ENCODE measurements around the gene ACVR2A.

Gene ACVR2A

DNA sequence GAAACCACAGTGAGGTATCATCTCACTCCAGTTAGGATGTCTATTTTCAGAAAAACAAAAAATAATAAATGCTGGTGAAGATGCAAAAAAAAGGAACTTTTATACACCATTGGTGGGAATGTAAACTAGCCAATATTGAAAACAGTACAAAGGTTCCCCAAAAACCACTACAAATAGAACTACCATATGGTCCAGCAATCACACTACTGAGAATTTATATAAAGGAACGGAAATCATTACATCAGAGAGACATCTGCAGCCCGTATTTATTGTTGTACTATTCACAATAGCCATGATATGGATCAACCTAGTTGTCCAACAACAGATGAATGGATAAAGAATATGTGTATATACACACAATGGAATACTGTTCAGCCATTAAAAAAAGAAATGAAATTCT is 123.7 kb downstream of the ACVR2A start:
- Histone ChIP-seq H3K4me2 (ENCODE audit: low read length) (no peak overlapping the region), H2AFZ (ENCODE audit: low read depth, low read length) (no peak overlapping the region), H3K9me3 (ENCODE audit: insufficient read depth, low read length) (no peaks in the 10 kb centered on the region), H3K4me1 (ENCODE audit: low read length) (no peaks in the 10 kb centered on the region), H3K9ac (ENCODE audit: low read length) (no peak overlapping the region), H4K20me1 (ENCODE audit: insufficient read depth, low read length) (no peaks in the 10 kb centered on the region), H3K27me3 (ENCODE audit: low read depth, low read length) (no peaks in the 10 kb centered on the region), H3K27ac (ENCODE audit: low read length) (no peak overlapping the region), H3K4me3 (ENCODE audit: low read length) (no peak overlapping the region), H3K79me2 (ENCODE audit: low read length) (no peaks in the 10 kb centered on the region), H3K36me3 (replicated peaks; ENCODE audit: low read depth, low read length) (peaks cover 31% of the 10 kb centered on the region)
- TF ChIP-seq EZH2phosphoT487 (IDR thresholded peaks at IDR 0.05; ENCODE audit: low read depth): no peak
- TF ChIP-seq, protein P1, sequence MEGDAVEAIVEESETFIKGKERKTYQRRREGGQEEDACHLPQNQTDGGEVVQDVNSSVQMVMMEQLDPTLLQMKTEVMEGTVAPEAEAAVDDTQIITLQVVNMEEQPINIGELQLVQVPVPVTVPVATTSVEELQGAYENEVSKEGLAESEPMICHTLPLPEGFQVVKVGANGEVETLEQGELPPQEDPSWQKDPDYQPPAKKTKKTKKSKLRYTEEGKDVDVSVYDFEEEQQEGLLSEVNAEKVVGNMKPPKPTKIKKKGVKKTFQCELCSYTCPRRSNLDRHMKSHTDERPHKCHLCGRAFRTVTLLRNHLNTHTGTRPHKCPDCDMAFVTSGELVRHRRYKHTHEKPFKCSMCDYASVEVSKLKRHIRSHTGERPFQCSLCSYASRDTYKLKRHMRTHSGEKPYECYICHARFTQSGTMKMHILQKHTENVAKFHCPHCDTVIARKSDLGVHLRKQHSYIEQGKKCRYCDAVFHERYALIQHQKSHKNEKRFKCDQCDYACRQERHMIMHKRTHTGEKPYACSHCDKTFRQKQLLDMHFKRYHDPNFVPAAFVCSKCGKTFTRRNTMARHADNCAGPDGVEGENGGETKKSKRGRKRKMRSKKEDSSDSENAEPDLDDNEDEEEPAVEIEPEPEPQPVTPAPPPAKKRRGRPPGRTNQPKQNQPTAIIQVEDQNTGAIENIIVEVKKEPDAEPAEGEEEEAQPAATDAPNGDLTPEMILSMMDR (IDR thresholded peaks at IDR 0.05; ENCODE audit: low read depth, low read length): no peak

DNA sequence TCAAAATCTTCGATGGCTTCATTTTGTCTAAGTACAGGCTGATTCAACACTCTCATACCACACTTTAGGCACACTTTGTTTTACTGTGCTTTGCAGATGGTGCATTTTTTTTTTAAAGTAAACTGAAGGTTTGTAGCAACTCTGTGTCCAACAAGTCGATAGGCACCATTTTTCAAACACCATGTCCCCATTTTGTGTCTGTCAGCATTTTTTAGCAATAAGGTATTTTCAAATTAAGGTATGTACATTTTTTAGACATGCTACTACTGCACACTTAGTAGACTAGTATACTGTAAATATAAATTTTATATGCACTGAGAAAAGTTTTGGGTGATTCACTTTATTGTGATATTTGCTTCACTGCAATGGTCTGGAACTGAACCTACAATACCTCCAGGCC is 131.3 kb downstream of the ACVR2A start:
- TF ChIP-seq, protein P1 (IDR thresholded peaks at IDR 0.05; ENCODE audit: low read depth, low read length): no peak
- TF ChIP-seq EZH2phosphoT487 (IDR thresholded peaks at IDR 0.05; ENCODE audit: low read depth): no peak
- Histone ChIP-seq H3K79me2 (ENCODE audit: low read length) (peaks cover 25% of the 10 kb centered on the region), H3K27me3 (ENCODE audit: low read depth, low read length) (no peaks in the 10 kb centered on the region), H4K20me1 (ENCODE audit: insufficient read depth, low read length) (peaks cover 5% of the 10 kb centered on the region; the same call in 1 of the 2 replicates), H3K4me2 (ENCODE audit: low read length) (no peak overlapping the region), H2AFZ (ENCODE audit: low read depth, low read length) (no peak overlapping the region), H3K4me1 (ENCODE audit: low read length) (no peaks in the 10 kb centered on the region), H3K27ac (ENCODE audit: low read length) (no peak overlapping the region), H3K9me3 (ENCODE audit: insufficient read depth, low read length) (no peaks in the 10 kb centered on the region), H3K36me3 (replicated peaks; ENCODE audit: low read depth, low read length) (peaks cover 6% of the 10 kb centered on the region), H3K4me3 (ENCODE audit: low read length) (no peak overlapping the region), H3K9ac (ENCODE audit: low read length) (no peak overlapping the region)

DNA sequence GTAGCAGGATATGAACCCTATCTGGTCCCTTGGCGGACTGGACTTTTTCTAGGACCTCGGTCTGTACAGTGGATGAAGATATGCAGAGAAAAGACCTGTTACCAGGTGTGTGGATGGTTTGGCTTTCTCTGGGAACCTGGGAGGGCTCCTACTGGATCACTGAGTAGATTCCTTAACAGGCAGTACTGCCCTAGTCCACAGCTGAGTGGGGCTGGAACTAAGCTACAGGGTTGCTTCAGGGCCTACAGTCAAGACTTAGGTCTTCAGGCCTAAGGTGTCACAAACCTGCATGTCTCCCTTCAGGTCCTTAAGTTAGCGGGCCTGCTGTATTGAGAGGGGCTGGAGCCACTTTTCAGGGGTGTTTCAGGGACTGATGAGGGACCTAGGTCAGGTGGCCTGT is 132.8 kb downstream of the ACVR2A start:
- Histone ChIP-seq H3K9me3 (ENCODE audit: insufficient read depth, low read length) (no peaks in the 10 kb centered on the region), H4K20me1 (ENCODE audit: insufficient read depth, low read length) (peaks cover 7% of the 10 kb centered on the region; the same call in 1 of the 2 replicates), H3K4me3 (ENCODE audit: low read length) (no peak overlapping the region), H3K79me2 (ENCODE audit: low read length) (peaks cover 28% of the 10 kb centered on the region), H2AFZ (ENCODE audit: low read depth, low read length) (no peak overlapping the region), H3K4me2 (ENCODE audit: low read length) (no peak overlapping the region), H3K9ac (ENCODE audit: low read length) (no peak overlapping the region), H3K27ac (ENCODE audit: low read length) (no peak overlapping the region), H3K27me3 (ENCODE audit: low read depth, low read length) (no peaks in the 10 kb centered on the region), H3K36me3 (replicated peaks; ENCODE audit: low read depth, low read length) (peaks cover 6% of the 10 kb centered on the region), H3K4me1 (ENCODE audit: low read length) (no peaks in the 10 kb centered on the region)
- TF ChIP-seq, protein P1 (IDR thresholded peaks at IDR 0.05; ENCODE audit: low read depth, low read length): no peak
- no peak for TF ChIP-seq EZH2phosphoT487 (IDR thresholded peaks at IDR 0.05; ENCODE audit: low read depth)

Measured in OCI-LY3 (cell line).